K562 (cell line): ENCODE results near the gene FPGS. TPM values are rescaled to one million over a fixed set of nuclear protein-coding genes. Genes with fewer than 3 reads are reported as not detected.

ENCODE experiments used
- BRD9 ChIP-seq: fragments of 450-650 bp; IDR thresholded peaks from 2 replicates; pipeline ENCODE4 v1.6.1; 2018; ENCODE audit warnings: low read depth; ENCODE audit not compliant: partially characterized antibody
- DNMT1 ChIP-seq: fragments of 450-650 bp; IDR thresholded peaks from 2 replicates; pipeline ENCODE4 v1.6.1; 2016; ENCODE audit warnings: antibody characterized with exemption, mild to moderate bottlenecking
- GABPA ChIP-seq: fragments of 200-800 bp; sonication (Bioruptor generic); conservative IDR thresholded peaks from 2 replicates; pipeline ENCODE4 v1.6.1; 2016; ENCODE audit warnings: low read depth, missing genetic modification characterization, missing compliant biosample characterization
- MTA3 ChIP-seq: fragments of 450-650 bp; formaldehyde crosslinking; IDR thresholded peaks from 2 replicates; pipeline ENCODE4 v1.6.1; 2017; ENCODE audit warnings: mild to moderate bottlenecking, borderline replicate concordance
- MXI1 ChIP-seq: IDR thresholded peaks from 2 replicates; pipeline ENCODE4 v1.6.1; 2011; ENCODE audit warnings: low read depth, mild to moderate bottlenecking, improper control_type of control experiment, low read length
- NR2C1 ChIP-seq, 2 experiments: fragments of 450-650 bp; IDR thresholded peaks; 2 replicates each; pipeline ENCODE4 v1.6.1; 2017; ENCODE audit warnings: mild to moderate bottlenecking in 2 of 2, antibody characterized with exemption in 1 of 2, inconsistent platforms in 1 of 2, missing compliant biosample characterization in 1 of 2, missing genetic modification characterization in 1 of 2
- POU5F1 ChIP-seq: fragments of 150-350 bp; IDR thresholded peaks from 2 replicates; pipeline ENCODE4 v1.6.1; 2014; ENCODE audit warnings: borderline replicate concordance, low read length, low read depth, mild to moderate bottlenecking; ENCODE audit not compliant: partially characterized antibody
- PYGO2 ChIP-seq: fragments of 450-650 bp; IDR thresholded peaks from 2 replicates; pipeline ENCODE4 v1.6.1; 2016; ENCODE audit warnings: mild to moderate bottlenecking, missing genetic modification characterization, moderate library complexity, missing compliant biosample characterization
- RNF2 ChIP-seq: sonication (generic); IDR thresholded peaks from 2 replicates; pipeline ENCODE4 v1.6.1; 2016
- SAFB ChIP-seq: fragments of 200-400 bp; formaldehyde crosslinking; IDR thresholded peaks from 2 replicates; pipeline ENCODE4 v1.6.1; 2017; ENCODE audit warnings: low read depth, low read length, borderline replicate concordance
- SLC30A9 ChIP-seq: fragments of 250-450 bp; sonication (Bioruptor Pico); IDR thresholded peaks from 2 replicates; pipeline ENCODE4 v1.8.0; 2022; ENCODE audit warnings: mild to moderate bottlenecking, moderate library complexity
- SMAD3 ChIP-seq: fragments of 450-650 bp; formaldehyde crosslinking; conservative IDR thresholded peaks from 2 replicates; pipeline ENCODE4 v1.4.0; 2020; ENCODE audit warnings: mild to moderate bottlenecking
- SRSF7 ChIP-seq: fragments of 200-400 bp; formaldehyde crosslinking; optimal IDR thresholded peaks from 2 replicates; pipeline ENCODE3; 2017; ENCODE audit warnings: mild to moderate bottlenecking, low read depth, low read length
- VEZF1 ChIP-seq: fragments of 200-800 bp; sonication (Bioruptor generic); IDR thresholded peaks from 2 replicates; pipeline ENCODE4 v1.6.1; 2017; ENCODE audit warnings: missing genetic modification characterization, missing compliant biosample characterization
- YY1 ChIP-seq, 3 experiments: IDR thresholded peaks; 2 replicates each; pipeline ENCODE4 v1.6.1; 2011; ENCODE audit warnings: low read length in 2 of 3, mild to moderate bottlenecking in 2 of 3, moderate library complexity in 2 of 3, borderline replicate concordance in 1 of 3, control low read depth in 1 of 3, low read depth in 1 of 3; ENCODE audit not compliant: insufficient read depth in 3 of 3, insufficient replicate concordance in 2 of 3, control insufficient read depth in 1 of 3, insufficient read length in 1 of 3; ENCODE audit errors: extremely low read depth in 1 of 3
- ZFP30 ChIP-seq: fragments of 250-450 bp; sonication (Bioruptor Pico); IDR thresholded peaks from 2 replicates; pipeline ENCODE4 v1.8.0; 2022; ENCODE audit warnings: moderate library complexity, mild to moderate bottlenecking, inconsistent platforms, borderline replicate concordance
- ZNF3 ChIP-seq: fragments of 250-450 bp; sonication (Bioruptor Pico); IDR thresholded peaks from 2 replicates; pipeline ENCODE4 v1.5.0; 2021; ENCODE audit warnings: mild to moderate bottlenecking, moderate library complexity
- ZNF347 ChIP-seq: fragments of 450-650 bp; formaldehyde crosslinking; IDR thresholded peaks from 2 replicates; pipeline ENCODE4 v1.4.0; 2020; ENCODE audit warnings: low read depth, mild to moderate bottlenecking, moderate library complexity
- ZNF589 ChIP-seq: fragments of 200-800 bp; sonication (Bioruptor generic); IDR thresholded peaks from 2 replicates; pipeline ENCODE4 v1.6.1; 2016; ENCODE audit warnings: low read depth, missing genetic modification characterization, missing compliant biosample characterization
- polyA plus RNA-seq, 8 experiments: library from polyadenylated mRNA; depleted of rRNA in 4 of 8; stranded (reverse) in 5 of 8; unstranded in 3 of 8; fragments of >200 nt; fragmentation: Nextera tagmentation in 2 of 8; fragmentation: Illumina TruSeq in 1 of 8; extraction: Ambion mirVana in 2 of 8; extraction: Trizol in 1 of 8; gene quantifications; 2 replicates each; pipeline versions ENCODE4 v1.2.1 to v1.2.3, GENCODE V29; 2011 to 2014; ENCODE audit warnings: inconsistent platforms in 1 of 8, missing spikeins in 1 of 8
- total RNA-seq, 7 experiments: library from RNA; depleted of rRNA in 6 of 7; stranded (reverse); fragments of >200 nt in 6 of 7; fragmentation: Illumina TruSeq in 2 of 7; extraction: Trizol in 2 of 7; gene quantifications; 2 replicates each; pipeline versions ENCODE4 v1.2.1 to v1.2.3, GENCODE V29; 2011 to 2021; ENCODE audit warnings: low replicate concordance in 1 of 7
- TF ChIP-seq, protein P1 (sequence below): fragments of 250-450 bp; sonication (Bioruptor Pico); IDR thresholded peaks from 2 replicates; pipeline ENCODE4 v1.8.0; 2022; ENCODE audit warnings: moderate library complexity, mild to moderate bottlenecking, inconsistent platforms
- TF ChIP-seq, protein P2 (sequence below): fragments of 250-450 bp; sonication (Bioruptor Pico); IDR thresholded peaks from 2 replicates; pipeline ENCODE4 v1.9.0; 2021; ENCODE audit warnings: mild to moderate bottlenecking, inconsistent platforms

FPGS gene
- total and polyA plus RNA-seq, 9 of the 15 experiments (the other 6 are each of a cell fraction or from before 2014, with no cell fraction given), result 0.84 to 86.4 (median 59.2) TPM

DNA sequence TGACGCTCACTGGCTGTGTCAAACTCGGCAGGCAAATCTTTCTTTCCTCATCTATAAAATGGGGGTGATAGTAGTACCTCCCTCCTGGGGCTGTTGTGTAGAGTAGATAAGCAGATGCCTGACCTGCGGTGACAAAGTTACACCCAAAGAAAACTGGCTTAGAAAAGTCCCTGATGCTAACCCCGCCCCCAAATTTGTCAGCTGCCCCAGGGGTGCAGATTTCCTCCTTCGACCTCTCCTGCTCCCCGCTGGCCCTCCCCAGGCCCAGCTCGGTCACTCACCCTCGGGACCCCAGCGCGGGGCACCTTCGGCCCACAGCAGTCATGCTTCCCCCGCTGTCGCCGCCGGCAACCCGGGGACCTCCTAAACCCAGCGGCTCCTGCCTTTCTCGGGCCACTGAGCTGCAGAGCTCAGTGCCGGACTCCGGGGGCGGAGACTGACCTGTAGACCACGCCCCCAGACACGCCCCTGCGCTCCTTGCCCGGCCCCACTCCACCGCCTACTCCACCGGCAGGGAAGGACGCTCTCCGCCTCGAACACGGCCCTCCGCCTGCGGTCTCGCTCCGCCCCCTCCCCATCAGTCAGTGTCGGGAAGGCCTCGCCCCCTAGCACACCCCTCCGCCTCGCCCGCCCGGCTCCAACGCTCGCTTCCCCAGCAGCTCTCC is 31.6 kb upstream of the FPGS start (continued):
- peak in 1 of 3 experiments; percentile 22 for TF ChIP-seq YY1 (IDR thresholded peaks at IDR 0.05; ENCODE audit: borderline replicate concordance in 1 of 3, control insufficient read depth in 1 of 3, extremely low read depth in 1 of 3, insufficient read depth in 3 of 3, insufficient read length in 1 of 3, insufficient replicate concordance in 2 of 3, low read depth in 1 of 3, low read length in 2 of 3)
- TF ChIP-seq, protein P1, sequence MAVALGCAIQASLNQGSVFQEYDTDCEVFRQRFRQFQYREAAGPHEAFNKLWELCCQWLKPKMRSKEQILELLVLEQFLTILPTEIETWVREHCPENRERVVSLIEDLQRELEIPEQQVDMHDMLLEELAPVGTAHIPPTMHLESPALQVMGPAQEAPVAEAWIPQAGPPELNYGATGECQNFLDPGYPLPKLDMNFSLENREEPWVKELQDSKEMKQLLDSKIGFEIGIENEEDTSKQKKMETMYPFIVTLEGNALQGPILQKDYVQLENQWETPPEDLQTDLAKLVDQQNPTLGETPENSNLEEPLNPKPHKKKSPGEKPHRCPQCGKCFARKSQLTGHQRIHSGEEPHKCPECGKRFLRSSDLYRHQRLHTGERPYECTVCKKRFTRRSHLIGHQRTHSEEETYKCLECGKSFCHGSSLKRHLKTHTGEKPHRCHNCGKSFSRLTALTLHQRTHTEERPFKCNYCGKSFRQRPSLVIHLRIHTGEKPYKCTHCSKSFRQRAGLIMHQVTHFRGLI (CRISPR knock-in tag), result no peak
- TF ChIP-seq SLC30A9, result no peak
- TF ChIP-seq ZNF589, result no peak
- TF ChIP-seq PYGO2 (tag), result no peak
- TF ChIP-seq VEZF1 (CRISPR knock-in tag), result peak; percentile 88
- no peak for TF ChIP-seq SMAD3
- no peak for TF ChIP-seq DNMT1
- TF ChIP-seq NR2C1 (IDR thresholded peaks at IDR 0.05), result no peak
- TF ChIP-seq NR2C1 (tag; IDR thresholded peaks at IDR 0.05), result no peak
- no peak for TF ChIP-seq POU5F1
- TF ChIP-seq BRD9, result no peak
- TF ChIP-seq ZNF3 (CRISPR knock-in tag), result no peak
- no peak for TF ChIP-seq ZNF347
- no peak for TF ChIP-seq SRSF7
- TF ChIP-seq MXI1, result 0 out of 2 replicates have a peak, but pooled peaks have one; percentile 31
- TF ChIP-seq MTA3, result peak; percentile 56; the same call in 1 of the 2 replicates
- no peak for TF ChIP-seq SAFB
- TF ChIP-seq, protein P2, sequence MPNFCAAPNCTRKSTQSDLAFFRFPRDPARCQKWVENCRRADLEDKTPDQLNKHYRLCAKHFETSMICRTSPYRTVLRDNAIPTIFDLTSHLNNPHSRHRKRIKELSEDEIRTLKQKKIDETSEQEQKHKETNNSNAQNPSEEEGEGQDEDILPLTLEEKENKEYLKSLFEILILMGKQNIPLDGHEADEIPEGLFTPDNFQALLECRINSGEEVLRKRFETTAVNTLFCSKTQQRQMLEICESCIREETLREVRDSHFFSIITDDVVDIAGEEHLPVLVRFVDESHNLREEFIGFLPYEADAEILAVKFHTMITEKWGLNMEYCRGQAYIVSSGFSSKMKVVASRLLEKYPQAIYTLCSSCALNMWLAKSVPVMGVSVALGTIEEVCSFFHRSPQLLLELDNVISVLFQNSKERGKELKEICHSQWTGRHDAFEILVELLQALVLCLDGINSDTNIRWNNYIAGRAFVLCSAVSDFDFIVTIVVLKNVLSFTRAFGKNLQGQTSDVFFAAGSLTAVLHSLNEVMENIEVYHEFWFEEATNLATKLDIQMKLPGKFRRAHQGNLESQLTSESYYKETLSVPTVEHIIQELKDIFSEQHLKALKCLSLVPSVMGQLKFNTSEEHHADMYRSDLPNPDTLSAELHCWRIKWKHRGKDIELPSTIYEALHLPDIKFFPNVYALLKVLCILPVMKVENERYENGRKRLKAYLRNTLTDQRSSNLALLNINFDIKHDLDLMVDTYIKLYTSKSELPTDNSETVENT (CRISPR knock-in tag), result no peak
- no peak for TF ChIP-seq RNF2
- TF ChIP-seq GABPA (tag), result no peak
- no peak for TF ChIP-seq ZFP30
